CD14-positive monocyte (primary cell): ENCODE measurements around the gene NAT9. TPM values are rescaled to one million over a fixed set of nuclear protein-coding genes. Genes with fewer than 3 reads are reported as not detected.

ENCODE experiments used
- DNase-seq, 3 donors: peaks; one replicate each; pipeline ENCODE4 v3.0.0-alpha.2; 2011 to 2022
- H2AFZ ChIP-seq: 2 replicates; pipeline ENCODE4 v1.6.0; 2012; ENCODE audit warnings: mild to moderate bottlenecking, low read depth, low read length, inconsistent platforms; ENCODE audit not compliant: insufficient read depth, poor library complexity, severe bottlenecking
- H3K27ac ChIP-seq, 2 donors: 1 replicate in 1 of 2; 2 replicates in 1 of 2; pipeline ENCODE4 v1.5.1; 2012 to 2013; ENCODE audit warnings: low read length in 2 of 2, control low read depth in 1 of 2, inconsistent platforms in 1 of 2, low read depth in 1 of 2, mild to moderate bottlenecking in 1 of 2
- H3K27me3 ChIP-seq, 2 donors: one replicate each; pipeline versions ENCODE4 v1.6.0 to v1.6.1; 2011 to 2013; ENCODE audit warnings: low read length in 2 of 2; ENCODE audit not compliant: control insufficient read depth in 2 of 2, insufficient read depth in 2 of 2
- H3K36me3 ChIP-seq, 2 donors: replicated peaks in 1 of 2; 1 replicate in 1 of 2; 2 replicates in 1 of 2; pipeline versions ENCODE4 v1.5.1 to v1.6.1; 2012 to 2013; ENCODE audit warnings: low read length in 2 of 2, control low read depth in 1 of 2, inconsistent platforms in 1 of 2, mild to moderate bottlenecking in 1 of 2; ENCODE audit not compliant: insufficient read depth in 2 of 2, control insufficient read depth in 1 of 2
- H3K4me1 ChIP-seq, 2 donors: 1 replicate in 1 of 2; 2 replicates in 1 of 2; pipeline versions ENCODE4 v1.5.1 to v1.6.1; 2012 to 2013; ENCODE audit warnings: low read length in 2 of 2, control low read depth in 1 of 2, inconsistent platforms in 1 of 2, mild to moderate bottlenecking in 1 of 2, moderate library complexity in 1 of 2; ENCODE audit not compliant: insufficient read depth in 2 of 2, control insufficient read depth in 1 of 2
- H3K4me2 ChIP-seq: replicated peaks from 2 replicates; pipeline ENCODE3; 2012; ENCODE audit warnings: low read length, moderate library complexity, mild to moderate bottlenecking; ENCODE audit not compliant: poor library complexity, severe bottlenecking; ENCODE audit errors: extremely low read depth
- H3K4me3 ChIP-seq, 3 experiments: fragments of 200-600 bp in 1 of 3; sonication (generic) in 1 of 3; replicated peaks in 1 of 3; 1 replicate in 2 of 3; 2 replicates in 1 of 3; pipeline ENCODE4 v1.5.1; 2011 to 2013; ENCODE audit warnings: low read length in 3 of 3, mild to moderate bottlenecking in 3 of 3, control low read depth in 2 of 3, low read depth in 2 of 3, inconsistent platforms in 1 of 3, moderate library complexity in 1 of 3
- H3K79me2 ChIP-seq: 2 replicates; pipeline ENCODE4 v1.6.0; 2012; ENCODE audit warnings: mild to moderate bottlenecking, control low read depth, inconsistent platforms, low read length, moderate library complexity; ENCODE audit not compliant: insufficient read depth
- H3K9ac ChIP-seq: 2 replicates; pipeline ENCODE4 v1.6.0; 2017; ENCODE audit warnings: low read length, mild to moderate bottlenecking; ENCODE audit not compliant: insufficient read depth, poor library complexity, severe bottlenecking
- H3K9me3 ChIP-seq, 2 donors: replicated peaks in 1 of 2; 1 replicate in 1 of 2; 2 replicates in 1 of 2; pipeline versions ENCODE4 v1.5.1 to v1.6.1; 2012 to 2013; ENCODE audit warnings: low read length in 2 of 2, control low read depth in 1 of 2; ENCODE audit not compliant: control insufficient read depth in 1 of 2, insufficient read depth in 1 of 2
- H4K20me1 ChIP-seq: 2 replicates; pipeline ENCODE4 v1.6.0; 2012; ENCODE audit warnings: mild to moderate bottlenecking, low read length, control low read depth, moderate library complexity; ENCODE audit not compliant: insufficient read depth
- H3K27ac Mint-ChIP-seq, 7 donors: one replicate each; pipeline ENCODE4 v1.8.0; 2020; ENCODE audit warnings: mild to moderate bottlenecking in 7 of 7, mixed read lengths in 7 of 7, moderate library complexity in 6 of 7, inconsistent platforms in 2 of 7
- H3K27me3 Mint-ChIP-seq, 3 donors: one replicate each; pipeline ENCODE4 v1.8.0; 2021 to 2022; ENCODE audit warnings: low read depth in 3 of 3, mild to moderate bottlenecking in 3 of 3, mixed read lengths in 3 of 3, moderate library complexity in 3 of 3, inconsistent platforms in 1 of 3
- H3K36me3 Mint-ChIP-seq, 2 donors: one replicate each; pipeline ENCODE4 v1.8.0; 2020; ENCODE audit warnings: mixed read lengths in 2 of 2, inconsistent platforms in 1 of 2, mild to moderate bottlenecking in 1 of 2
- H3K4me1 Mint-ChIP-seq: one replicate; pipeline ENCODE4 v1.8.0; 2020; ENCODE audit warnings: mild to moderate bottlenecking, mixed read lengths
- H3K4me3 Mint-ChIP-seq, 2 donors: one replicate each; pipeline ENCODE4 v1.8.0; 2020; ENCODE audit warnings: mild to moderate bottlenecking in 2 of 2, mixed read lengths in 2 of 2, moderate library complexity in 1 of 2
- H3K9me3 Mint-ChIP-seq, 7 donors: one replicate each; pipeline ENCODE4 v1.8.0; 2020 to 2022; ENCODE audit warnings: mixed read lengths in 7 of 7, mild to moderate bottlenecking in 6 of 7, moderate library complexity in 6 of 7, inconsistent platforms in 2 of 7
- WGBS: methylation state at CpG from one replicate; pipeline ENCODE4 v1.1.5; 2013; ENCODE audit warnings: missing lambda C conversion rate; ENCODE audit not compliant: insufficient coverage; 5-methylcytosine and 5-hydroxymethylcytosine counted together
- intact Hi-C, 2 donors: fragments of 100-400 bp; cut with micrococcal nuclease; formaldehyde crosslinking; loops; one replicate each; pipeline versions ENCODE4 v1.15.0 to v1.15.1; 2023
- polyA plus RNA-seq, 3 donors: library from polyadenylated mRNA; depleted of rRNA in 1 of 3; unstranded in 2 of 3; stranded (reverse) in 1 of 3; fragments of 300-500 nt in 2 of 3; fragments of >200 nt in 1 of 3; fragmentation: Illumina TruSeq in 2 of 3; gene quantifications; 1 replicate in 2 of 3; 2 replicates in 1 of 3; pipeline ENCODE4 v1.2.3, GENCODE V29; 2012 to 2021
- TF ChIP-seq, protein P1 (sequence below): fragments of 200-600 bp; IDR thresholded peaks from one replicate; pipeline ENCODE4 v1.8.0; 2022; ENCODE audit warnings: antibody characterized with exemption, mild to moderate bottlenecking

The NAT9 gene
- polyA plus RNA-seq, 3 donors: 7.1 to 95.6 (median 7.8) TPM

DNA sequence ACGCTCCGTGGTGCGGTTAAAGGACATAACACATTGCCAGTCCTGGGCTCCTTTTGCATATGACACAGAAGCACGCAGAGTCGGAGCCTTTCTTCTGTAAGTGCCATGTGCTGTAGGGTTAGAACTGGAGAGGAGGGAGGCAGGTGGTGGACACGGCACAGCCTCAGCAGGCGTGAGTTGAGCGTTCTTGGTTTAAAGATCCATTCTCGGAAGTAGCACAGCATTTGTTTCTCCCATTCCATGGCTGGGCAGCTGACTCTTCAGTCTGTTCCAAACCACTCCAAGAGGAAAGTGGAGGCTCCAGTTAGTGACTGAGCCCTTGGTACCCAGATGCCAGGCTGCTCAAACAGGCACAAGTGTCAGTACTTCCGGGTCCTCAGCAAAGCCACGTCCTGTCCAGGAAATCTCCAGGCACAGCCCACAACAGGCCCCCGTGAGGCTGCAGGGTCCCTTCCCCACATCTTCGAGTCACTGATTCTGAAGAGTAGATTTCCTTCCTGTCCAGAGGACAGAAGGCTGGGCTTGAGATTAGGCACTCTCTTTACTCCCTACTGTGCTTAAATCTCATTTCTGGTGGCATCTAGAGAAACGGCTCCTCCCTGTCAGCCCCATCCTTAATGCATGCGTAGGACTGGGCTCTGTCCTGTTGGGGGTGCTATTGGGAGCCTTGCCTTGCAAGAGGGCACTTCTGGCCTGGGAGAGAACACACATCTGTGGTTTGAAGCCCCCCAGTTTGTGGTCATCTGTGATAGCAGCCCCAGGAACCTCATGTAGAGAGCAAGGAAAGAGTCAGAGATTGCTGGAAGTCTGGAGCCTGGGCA, 39.6 kb upstream of the NAT9 start:
- no peaks in the 10 kb centered on the region for H3K9me3 ChIP-seq
- peak overlapping the region in 1 of 7 donors; percentile 66 for H3K27ac Mint-ChIP-seq
- no peak overlapping the region for H3K27ac ChIP-seq
- H3K36me3 ChIP-seq: peaks cover 40 to 62% of the 10 kb centered on the region in 2 donors
- no peak overlapping the region for H3K4me3 Mint-ChIP-seq
- no peaks in the 10 kb centered on the region for H3K9me3 Mint-ChIP-seq
- intact Hi-C loops: no loop called here
- peaks cover 61% of the 10 kb centered on the region for H4K20me1 ChIP-seq
- H3K36me3 Mint-ChIP-seq: peaks cover 71 to 87% of the 10 kb centered on the region in 2 donors
- TF ChIP-seq, protein P1, sequence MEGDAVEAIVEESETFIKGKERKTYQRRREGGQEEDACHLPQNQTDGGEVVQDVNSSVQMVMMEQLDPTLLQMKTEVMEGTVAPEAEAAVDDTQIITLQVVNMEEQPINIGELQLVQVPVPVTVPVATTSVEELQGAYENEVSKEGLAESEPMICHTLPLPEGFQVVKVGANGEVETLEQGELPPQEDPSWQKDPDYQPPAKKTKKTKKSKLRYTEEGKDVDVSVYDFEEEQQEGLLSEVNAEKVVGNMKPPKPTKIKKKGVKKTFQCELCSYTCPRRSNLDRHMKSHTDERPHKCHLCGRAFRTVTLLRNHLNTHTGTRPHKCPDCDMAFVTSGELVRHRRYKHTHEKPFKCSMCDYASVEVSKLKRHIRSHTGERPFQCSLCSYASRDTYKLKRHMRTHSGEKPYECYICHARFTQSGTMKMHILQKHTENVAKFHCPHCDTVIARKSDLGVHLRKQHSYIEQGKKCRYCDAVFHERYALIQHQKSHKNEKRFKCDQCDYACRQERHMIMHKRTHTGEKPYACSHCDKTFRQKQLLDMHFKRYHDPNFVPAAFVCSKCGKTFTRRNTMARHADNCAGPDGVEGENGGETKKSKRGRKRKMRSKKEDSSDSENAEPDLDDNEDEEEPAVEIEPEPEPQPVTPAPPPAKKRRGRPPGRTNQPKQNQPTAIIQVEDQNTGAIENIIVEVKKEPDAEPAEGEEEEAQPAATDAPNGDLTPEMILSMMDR: peak; percentile 31
- H3K27me3 ChIP-seq: no peaks in the 10 kb centered on the region
- H3K27me3 Mint-ChIP-seq: peaks cover 2% of the 10 kb centered on the region in 3 donors
- no peaks in the 10 kb centered on the region for H3K79me2 ChIP-seq
- DNase-seq: no peak
- peaks cover 40% of the 10 kb centered on the region for H3K4me1 Mint-ChIP-seq
- H2AFZ ChIP-seq: no peak overlapping the region
- H3K4me2 ChIP-seq: no peak overlapping the region
- no peak overlapping the region for H3K9ac ChIP-seq
- 73% methylated on average over 10 of the region's 15 CpGs for WGBS
- no peak overlapping the region for H3K4me3 ChIP-seq
- H3K4me1 ChIP-seq: peaks cover 37 to 39% of the 10 kb centered on the region in 2 donors

DNA sequence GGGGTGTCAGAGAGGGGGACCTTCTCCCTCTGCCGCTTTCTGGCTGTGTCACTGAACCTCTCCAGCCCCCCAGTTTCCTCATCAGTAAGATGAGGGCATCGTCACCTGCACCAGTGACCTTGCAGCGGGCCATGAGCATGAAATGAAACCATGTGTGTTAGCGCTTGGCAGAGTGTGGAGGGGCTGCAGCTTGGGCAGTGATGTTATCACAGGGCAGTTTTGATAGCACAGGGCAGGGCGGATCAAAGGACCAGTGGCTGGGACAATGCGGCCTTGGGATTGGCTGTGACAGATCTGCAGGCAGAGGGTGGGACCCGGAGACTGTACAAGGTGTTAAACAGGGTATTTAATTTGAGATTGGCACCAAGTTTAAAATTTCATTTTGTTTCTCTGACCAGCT, 38.9 kb upstream of the NAT9 start:
- WGBS: 100% methylated on average over 6 of the region's 7 CpGs

More for the DNA sequence above, 38.9 kb upstream of the NAT9 start:
- Histone ChIP-seq H3K9ac (no peak overlapping the region), H3K27ac (no peak overlapping the region), H3K36me3 (peaks cover 34 to 62% of the 10 kb centered on the region in 2 donors), H2AFZ (no peak overlapping the region), H3K79me2 (peaks cover 4% of the 10 kb centered on the region), H3K9me3 (no peaks in the 10 kb centered on the region), H3K4me2 (no peak overlapping the region), H3K4me3 (no peak overlapping the region), H4K20me1 (peaks cover 63% of the 10 kb centered on the region), H3K4me1 (peaks cover 37 to 45% of the 10 kb centered on the region in 2 donors), H3K27me3 (no peaks in the 10 kb centered on the region)
- Mint-ChIP-seq H3K9me3 (no peaks in the 10 kb centered on the region), H3K36me3 (peaks cover 69 to 87% of the 10 kb centered on the region in 2 donors), H3K27ac (peak overlapping the region in 1 of 7 donors; percentile 66), H3K4me1 (peaks cover 45% of the 10 kb centered on the region), H3K4me3 (no peak overlapping the region), H3K27me3 (peaks cover 2% of the 10 kb centered on the region in 3 donors)
- no peak for DNase-seq
- TF ChIP-seq, protein P1: no peak
- intact Hi-C loops: no loop called here
